Measurements from ENCODE around the gene UBAP1L.
A peak's percentile ranks its signal among the peaks of the same experiment; 100 is the strongest.

The UBAP1L gene

DNA sequence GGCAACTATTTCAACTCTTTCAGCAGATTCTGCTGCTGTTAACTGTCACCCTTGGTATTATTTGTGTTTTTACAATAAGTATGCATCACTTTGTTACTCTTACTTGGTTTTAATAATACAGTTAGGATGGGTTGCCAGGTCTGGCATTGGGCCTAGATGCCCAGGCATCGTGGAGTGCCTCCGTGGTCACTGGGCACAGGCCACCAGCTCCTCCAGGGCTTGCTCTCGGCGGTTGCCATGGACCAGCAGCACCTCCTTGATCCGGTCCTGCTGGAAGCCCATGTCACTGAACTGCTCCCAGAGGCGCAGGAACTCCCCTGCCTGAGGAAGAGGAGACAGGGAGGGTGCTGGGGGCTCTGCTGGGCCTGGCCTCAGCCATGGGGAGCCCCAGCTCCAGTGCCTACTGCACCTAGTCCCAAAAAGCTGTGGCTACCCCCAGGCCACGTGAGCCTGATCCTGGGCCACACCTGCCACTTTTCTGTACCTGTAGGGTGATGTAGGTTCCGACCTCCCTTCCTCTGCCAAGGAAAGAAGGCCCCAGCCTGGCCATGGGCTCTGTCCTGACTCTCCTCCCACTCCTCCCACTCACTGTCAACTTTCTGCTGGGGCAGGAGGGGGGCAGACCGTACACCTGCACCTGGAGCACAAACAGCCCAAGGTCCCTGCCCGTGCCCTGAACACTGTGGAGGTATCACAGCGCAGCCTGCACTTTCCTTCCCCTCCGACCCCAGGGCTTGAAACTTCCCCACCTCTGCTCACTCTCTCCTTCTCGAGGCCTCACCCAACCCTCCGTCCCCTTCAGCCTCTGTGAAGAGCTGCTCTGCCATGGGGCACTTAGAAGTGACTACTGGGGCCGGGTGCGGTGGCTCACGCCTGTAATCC lies 21.8 kb downstream of the UBAP1L start:
- no peak overlapping the region for H3K4me3 Mint-ChIP-seq

GRCh38 chr15:65091946-65092770 lies 22.8 kb downstream of the UBAP1L start:
- Mint-ChIP-seq H3K36me3 (ENCODE audit: low read depth) (peaks cover 6% of the 10 kb centered on the region), H3K27me3 (ENCODE audit: low read depth) (no peaks in the 10 kb centered on the region), H3K4me3 (no peak overlapping the region), H3K27ac (peak overlapping the region in 2 of 3 experiments; percentile 56 to 71), H3K4me1 (peaks cover 40% of the 10 kb centered on the region), H3K9me3 (no peaks in the 10 kb centered on the region)
- no peak for TF ChIP-seq CTCF (IDR thresholded peaks at IDR 0.05; ENCODE audit: unreplicated experiment in 3 of 3)

More for the DNA sequence above, 21.8 kb downstream of the UBAP1L start:
- Mint-ChIP-seq H3K27me3 (ENCODE audit: low read depth) (no peaks in the 10 kb centered on the region), H3K9me3 (no peaks in the 10 kb centered on the region), H3K27ac (peak overlapping the region in 1 of 3 experiments; percentile 17), H3K36me3 (ENCODE audit: low read depth) (peaks cover 15% of the 10 kb centered on the region), H3K4me1 (peaks cover 30% of the 10 kb centered on the region)
- no peak for TF ChIP-seq CTCF (IDR thresholded peaks at IDR 0.05; ENCODE audit: unreplicated experiment in 3 of 3)

GRCh38 chr15:65089206-65089824 lies 25.7 kb downstream of the UBAP1L start:
- peak overlapping the region in 1 of 3 experiments; percentile 21 for H3K4me3 Mint-ChIP-seq
- no peaks in the 10 kb centered on the region for H3K9me3 Mint-ChIP-seq
- peak overlapping the region; percentile 37 to 78 (median 42) for H3K27ac Mint-ChIP-seq
- TF ChIP-seq CTCF (IDR thresholded peaks at IDR 0.05; ENCODE audit: unreplicated experiment in 3 of 3) = no peak
- H3K4me1 Mint-ChIP-seq = peaks cover 58% of the 10 kb centered on the region
- no peaks in the 10 kb centered on the region for H3K27me3 Mint-ChIP-seq (ENCODE audit: low read depth)
- H3K36me3 Mint-ChIP-seq (ENCODE audit: low read depth) = no peaks in the 10 kb centered on the region

DNA sequence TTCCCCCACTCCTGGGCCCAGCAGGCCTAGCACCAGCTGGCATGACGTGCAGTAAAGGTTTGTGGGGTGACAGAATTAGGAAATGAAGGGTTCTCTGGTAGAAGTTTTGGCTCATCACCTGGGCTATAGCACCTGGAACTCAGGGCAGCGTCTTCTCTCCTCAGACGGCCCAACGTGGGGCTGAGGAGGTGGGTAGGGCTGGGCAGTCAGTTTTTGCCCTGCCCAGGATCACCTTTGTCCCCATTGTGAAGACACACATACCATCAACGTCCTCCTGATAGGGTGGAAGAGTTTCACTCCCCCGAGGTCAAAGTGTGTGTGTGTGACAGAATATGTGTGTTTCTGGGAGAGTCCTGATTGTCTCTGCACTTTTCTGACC lies 26.4 kb downstream of the UBAP1L start:
- Mint-ChIP-seq H3K9me3 (no peaks in the 10 kb centered on the region), H3K4me1 (peaks cover 65% of the 10 kb centered on the region), H3K36me3 (ENCODE audit: low read depth) (no peaks in the 10 kb centered on the region), H3K27me3 (ENCODE audit: low read depth) (peaks cover 4% of the 10 kb centered on the region), H3K27ac (peak overlapping the region; percentile 37 to 78 (median 42)), H3K4me3 (no peak overlapping the region)
- no peak for TF ChIP-seq CTCF (IDR thresholded peaks at IDR 0.05; ENCODE audit: unreplicated experiment in 3 of 3)

- TF ChIP-seq CTCF (IDR thresholded peaks at IDR 0.05; ENCODE audit: unreplicated experiment in 3 of 3) = no peak
- Mint-ChIP-seq H3K9me3 (no peaks in the 10 kb centered on the region), H3K4me3 (no peak overlapping the region), H3K4me1 (peaks cover 71% of the 10 kb centered on the region), H3K27ac (peak overlapping the region in 2 of 3 experiments; percentile 32 to 59), H3K36me3 (ENCODE audit: low read depth) (no peaks in the 10 kb centered on the region), H3K27me3 (ENCODE audit: low read depth) (peaks cover 4% of the 10 kb centered on the region)
Measured at GRCh38 chr15:65087873-65088642, 26.9 kb downstream of the UBAP1L start.
